H9 (cell line): ENCODE results near the gene HMGCL. TPM values are rescaled to one million over a fixed set of nuclear protein-coding genes. Genes with fewer than 3 reads are reported as not detected.
A peak's percentile ranks its signal among the peaks of the same experiment; 100 is the strongest.

Source experiments
- DNase-seq: peaks from one replicate; pipeline ENCODE4 v3.0.0-alpha.2; 2017
- H2AFZ ChIP-seq: one replicate; pipeline ENCODE4 v1.6.1; 2013; ENCODE audit warnings: mild to moderate bottlenecking, low read length, control low read depth, moderate library complexity
- H2AK5ac ChIP-seq: 2 replicates; pipeline ENCODE4 v1.6.1; 2013; ENCODE audit warnings: low read length, control low read depth, mixed read lengths; ENCODE audit not compliant: insufficient read length
- H2BK120ac ChIP-seq: one replicate; pipeline ENCODE4 v1.6.1; 2013; ENCODE audit warnings: low read depth, mild to moderate bottlenecking, low read length, control low read depth, inconsistent platforms; ENCODE audit not compliant: poor library complexity, severe bottlenecking
- H2BK12ac ChIP-seq: 2 replicates; pipeline ENCODE4 v1.6.1; 2013; ENCODE audit warnings: low read length, control low read depth, mixed read lengths, low read depth; ENCODE audit not compliant: insufficient read length
- H2BK15ac ChIP-seq: 2 replicates; pipeline ENCODE4 v1.6.1; 2013; ENCODE audit warnings: low read depth, low read length, control low read depth
- H2BK20ac ChIP-seq: one replicate; pipeline ENCODE4 v1.6.1; 2013; ENCODE audit warnings: low read depth, mild to moderate bottlenecking, low read length, control low read depth, inconsistent platforms; ENCODE audit not compliant: poor library complexity, severe bottlenecking
- H2BK5ac ChIP-seq: 2 replicates; pipeline ENCODE4 v1.6.1; 2013; ENCODE audit warnings: low read length, control low read depth, mixed read lengths; ENCODE audit not compliant: insufficient read length
- H3K14ac ChIP-seq: 2 replicates; pipeline ENCODE4 v1.6.1; 2013; ENCODE audit warnings: low read length, control low read depth; ENCODE audit not compliant: insufficient read depth
- H3K18ac ChIP-seq: 2 replicates; pipeline ENCODE4 v1.6.1; 2013; ENCODE audit warnings: low read depth, mild to moderate bottlenecking, mixed read lengths, low read length, control low read depth; ENCODE audit not compliant: insufficient read length
- H3K23ac ChIP-seq: 2 replicates; pipeline ENCODE4 v1.6.1; 2013; ENCODE audit warnings: low read length, control low read depth, mixed read lengths, low read depth; ENCODE audit not compliant: insufficient read length
- H3K23me2 ChIP-seq: 2 replicates; pipeline ENCODE4 v1.6.1; 2013; ENCODE audit warnings: low read depth, mild to moderate bottlenecking, mixed read lengths, low read length, control low read depth; ENCODE audit not compliant: insufficient read length, poor library complexity, severe bottlenecking
- H3K27ac ChIP-seq: 2 replicates; pipeline ENCODE4 v1.5.1; 2013; ENCODE audit warnings: low read length, control low read depth, mixed read lengths, low read depth; ENCODE audit not compliant: insufficient read length
- H3K27me3 ChIP-seq: 2 replicates; pipeline ENCODE4 v1.6.1; 2013; ENCODE audit warnings: low read length, control low read depth, inconsistent platforms; ENCODE audit not compliant: insufficient read depth
- H3K4ac ChIP-seq: 2 replicates; pipeline ENCODE4 v1.6.1; 2013; ENCODE audit warnings: low read depth, mild to moderate bottlenecking, control low read depth, inconsistent platforms, low read length, moderate library complexity
- H3K4me1 ChIP-seq: 2 replicates; pipeline ENCODE4 v1.6.1; 2013; ENCODE audit warnings: low read length, control low read depth, inconsistent platforms; ENCODE audit not compliant: insufficient read depth
- H3K4me2 ChIP-seq: 2 replicates; pipeline ENCODE4 v1.6.1; 2013; ENCODE audit warnings: low read length, control low read depth, mixed read lengths; ENCODE audit not compliant: insufficient read length, insufficient read depth
- H3K56ac ChIP-seq: 2 replicates; pipeline ENCODE4 v1.6.1; 2013; ENCODE audit warnings: low read depth, mild to moderate bottlenecking, mixed read lengths, low read length, control low read depth; ENCODE audit not compliant: insufficient read length
- H3K79me1 ChIP-seq: 2 replicates; pipeline ENCODE4 v1.6.1; 2013; ENCODE audit warnings: low read depth, mild to moderate bottlenecking, moderate library complexity, low read length, control low read depth, inconsistent platforms; ENCODE audit not compliant: insufficient read depth, poor library complexity, severe bottlenecking
- H3K79me2 ChIP-seq: 2 replicates; pipeline ENCODE4 v1.6.1; 2013; ENCODE audit warnings: low read length, control low read depth, inconsistent platforms; ENCODE audit not compliant: insufficient read depth
- H3K9ac ChIP-seq: 2 replicates; pipeline ENCODE4 v1.6.1; 2013; ENCODE audit warnings: low read length, control low read depth, mixed read lengths; ENCODE audit not compliant: insufficient read length; ENCODE audit errors: extremely low read depth
- H3K9me3 ChIP-seq: one replicate; pipeline ENCODE4 v1.6.1; 2013; ENCODE audit warnings: low read depth, low read length, inconsistent platforms; ENCODE audit not compliant: control insufficient read depth
- H3T11ph ChIP-seq: one replicate; pipeline ENCODE4 v1.6.1; 2013; ENCODE audit warnings: mild to moderate bottlenecking, low read length, control low read depth, inconsistent platforms
- H4K20me1 ChIP-seq: one replicate; pipeline ENCODE4 v1.6.1; 2013; ENCODE audit not compliant: control insufficient read depth, insufficient read length, insufficient read depth
- H4K5ac ChIP-seq: 2 replicates; pipeline ENCODE4 v1.6.1; 2013; ENCODE audit warnings: low read depth, mild to moderate bottlenecking, mixed read lengths, low read length, control low read depth; ENCODE audit not compliant: insufficient read length
- H4K8ac ChIP-seq: replicated peaks from 2 replicates; pipeline ENCODE4 v1.6.1; 2013; ENCODE audit warnings: low read length, control low read depth, mixed read lengths, low read depth; ENCODE audit not compliant: insufficient read length
- H4K91ac ChIP-seq: 2 replicates; pipeline ENCODE4 v1.6.1; 2013; ENCODE audit warnings: low read depth, mild to moderate bottlenecking, moderate library complexity, mixed read lengths, low read length, control low read depth; ENCODE audit not compliant: insufficient read length
- H3K27ac Mint-ChIP-seq, 3 experiments: 2 replicates in 2 of 3; 3 replicates in 1 of 3; pipeline ENCODE4 v1.8.0; 2020 to 2021; ENCODE audit warnings: mixed read lengths in 3 of 3, mild to moderate bottlenecking in 1 of 3, moderate library complexity in 1 of 3
- H3K27me3 Mint-ChIP-seq: 2 replicates; pipeline ENCODE4 v1.8.0; 2021; ENCODE audit warnings: low read depth, mild to moderate bottlenecking, moderate library complexity, mixed read lengths
- H3K36me3 Mint-ChIP-seq, 3 experiments: 2 replicates in 2 of 3; 3 replicates in 1 of 3; pipeline ENCODE4 v1.8.0; 2020 to 2021; ENCODE audit warnings: low read depth in 3 of 3, mixed read lengths in 3 of 3; ENCODE audit not compliant: insufficient read depth in 1 of 3
- H3K4me1 Mint-ChIP-seq, 2 experiments: 2 replicates each; pipeline ENCODE4 v1.8.0; 2020; ENCODE audit warnings: mixed read lengths in 2 of 2
- H3K4me3 Mint-ChIP-seq, 2 experiments: 2 replicates in 1 of 2; 3 replicates in 1 of 2; pipeline ENCODE4 v1.8.0; 2020 to 2021; ENCODE audit warnings: mild to moderate bottlenecking in 2 of 2, mixed read lengths in 2 of 2, moderate library complexity in 1 of 2
- H3K9me3 Mint-ChIP-seq, 2 experiments: 2 replicates in 1 of 2; 3 replicates in 1 of 2; pipeline ENCODE4 v1.8.0; 2020; ENCODE audit warnings: mild to moderate bottlenecking in 2 of 2, mixed read lengths in 2 of 2, moderate library complexity in 1 of 2
- WGBS: extraction: QIAGEN DNeasy Blood & Tissue Kit; methylation state at CpG from one replicate; pipeline ENCODE4 v1.1.7; 2013; ENCODE audit warnings: missing lambda C conversion rate, low lambda C conversion rate, mixed read lengths; ENCODE audit not compliant: insufficient read length; ENCODE audit errors: extremely low coverage; 5-methylcytosine and 5-hydroxymethylcytosine counted together
- total RNA-seq: library from RNA; stranded (reverse); gene quantifications from 2 replicates; pipeline ENCODE4 v1.2.1, GENCODE V29; 2021
- TF ChIP-seq, protein P1 (sequence below): fragments of 200-600 bp; sonication (generic); conservative IDR thresholded peaks from 3 replicates; pipeline ENCODE4 v1.8.0; 2021; ENCODE audit warnings: antibody characterized with exemption, mild to moderate bottlenecking

The HMGCL gene
- total RNA-seq, 1 experiment from 2014 or later = 15.9 TPM

- Mint-ChIP-seq H3K4me3 (peak overlapping the region; percentile 93 to 97), H3K36me3 (no peaks in the 10 kb centered on the region; a peak in 1 of 7 replicates), H3K27me3 (no peaks in the 10 kb centered on the region; the same call in 1 of the 2 replicates), H3K9me3 (no peaks in the 10 kb centered on the region), H3K27ac (peak overlapping the region; percentile 94 to 98 (median 95); a peak in 5 of 7 replicates), H3K4me1 (peaks cover 15 to 18% of the 10 kb centered on the region in 2 experiments)
- no CpG with 5 or more reads among the region's 8 CpGs for WGBS
- Histone ChIP-seq H3K23ac (no peak overlapping the region), H3K23me2 (peaks cover 3% of the 10 kb centered on the region), H3K9me3 (no peaks in the 10 kb centered on the region), H3K4me2 (peak overlapping the region; percentile 98), H4K8ac (no peak overlapping the region), H3K4me1 (no peaks in the 10 kb centered on the region), H3K79me2 (no peaks in the 10 kb centered on the region), H2BK120ac (no peak overlapping the region), H2AK5ac (no peak overlapping the region), H2BK12ac (no peak overlapping the region), H3K56ac (no peak overlapping the region), H3K18ac (peak overlapping the region; percentile 69), H4K5ac (no peak overlapping the region), H3K9ac (peak overlapping the region; percentile 78), H3K27me3 (no peaks in the 10 kb centered on the region), H4K91ac (no peak overlapping the region), H2BK15ac (no peak overlapping the region), H3K4ac (no peak overlapping the region), H3T11ph (no peak overlapping the region), H2BK5ac (no peak overlapping the region), H4K20me1 (no peaks in the 10 kb centered on the region), H2AFZ (no peak overlapping the region), H3K14ac (peak overlapping the region; percentile 49), H3K27ac (no peak overlapping the region), H2BK20ac (no peak overlapping the region), H3K79me1 (no peaks in the 10 kb centered on the region)
- DNase-seq = no peak
- TF ChIP-seq, protein P1, sequence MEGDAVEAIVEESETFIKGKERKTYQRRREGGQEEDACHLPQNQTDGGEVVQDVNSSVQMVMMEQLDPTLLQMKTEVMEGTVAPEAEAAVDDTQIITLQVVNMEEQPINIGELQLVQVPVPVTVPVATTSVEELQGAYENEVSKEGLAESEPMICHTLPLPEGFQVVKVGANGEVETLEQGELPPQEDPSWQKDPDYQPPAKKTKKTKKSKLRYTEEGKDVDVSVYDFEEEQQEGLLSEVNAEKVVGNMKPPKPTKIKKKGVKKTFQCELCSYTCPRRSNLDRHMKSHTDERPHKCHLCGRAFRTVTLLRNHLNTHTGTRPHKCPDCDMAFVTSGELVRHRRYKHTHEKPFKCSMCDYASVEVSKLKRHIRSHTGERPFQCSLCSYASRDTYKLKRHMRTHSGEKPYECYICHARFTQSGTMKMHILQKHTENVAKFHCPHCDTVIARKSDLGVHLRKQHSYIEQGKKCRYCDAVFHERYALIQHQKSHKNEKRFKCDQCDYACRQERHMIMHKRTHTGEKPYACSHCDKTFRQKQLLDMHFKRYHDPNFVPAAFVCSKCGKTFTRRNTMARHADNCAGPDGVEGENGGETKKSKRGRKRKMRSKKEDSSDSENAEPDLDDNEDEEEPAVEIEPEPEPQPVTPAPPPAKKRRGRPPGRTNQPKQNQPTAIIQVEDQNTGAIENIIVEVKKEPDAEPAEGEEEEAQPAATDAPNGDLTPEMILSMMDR = no peak
These were observed 536 bp downstream of the HMGCL start for GRCh38 chr1:23824711-23825075.
